ENCODE results near the gene ST6GALNAC6. TPM values are rescaled to one million over a fixed set of nuclear protein-coding genes. Genes with fewer than 3 reads are reported as not detected.

Gene ST6GALNAC6
- total RNA-seq, 1 donor from 2014 or later: 35.2 TPM

- no peak for ATAC-seq
- DNase-seq (ENCODE audit: low spot score): no peak
These were observed 34.8 kb upstream of the ST6GALNAC6 start for GRCh38 chr9:127934248-127934647.

DNA sequence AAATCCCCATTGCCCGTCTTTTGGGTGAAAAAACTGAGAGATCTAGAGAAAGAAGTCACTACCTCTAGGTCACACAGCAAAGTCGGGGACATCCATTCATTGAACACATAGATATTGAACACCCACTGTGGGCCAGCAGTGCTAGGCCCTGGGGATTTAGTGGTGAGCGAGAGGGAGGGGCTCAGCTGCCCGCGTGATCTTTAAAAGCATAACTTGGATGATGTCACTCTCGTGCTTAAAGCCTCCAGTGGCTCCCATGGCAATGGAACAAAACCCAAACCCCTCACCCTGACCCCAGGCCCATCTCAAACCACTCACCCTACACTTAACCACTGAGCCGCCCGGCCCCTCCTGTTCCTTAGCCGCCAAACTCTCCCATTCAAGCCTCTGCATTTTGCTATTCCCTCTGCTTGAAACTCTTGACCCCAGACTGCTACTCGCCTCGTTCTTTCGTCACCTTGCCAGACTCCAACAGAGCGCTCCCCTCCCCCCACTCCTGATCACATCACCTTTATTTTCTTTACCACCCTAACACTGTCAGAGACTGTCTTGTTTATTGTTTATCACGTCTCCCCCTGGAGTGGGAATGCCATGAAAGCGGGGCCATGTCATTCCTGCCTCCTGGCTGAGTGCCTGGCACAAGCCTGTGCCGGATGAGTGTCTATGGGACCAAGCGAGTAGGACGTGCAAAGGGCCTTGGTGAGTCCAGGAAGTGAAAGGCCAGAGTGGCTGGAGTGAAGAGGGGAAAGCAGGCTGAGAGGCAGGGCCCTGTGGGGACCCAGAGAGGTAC, 31.9 kb upstream of the ST6GALNAC6 start:
- ATAC-seq: peak; percentile 19
- DNase-seq (ENCODE audit: low spot score): no peak

GRCh38 chr9:127930231-127931091, 31.1 kb upstream of the ST6GALNAC6 start, which contains the start of gene PIP5KL1:
TSS of gene PIP5KL1 (minus strand) at chr9:127930777. CDS start at chr9:127930752, 25 bp downstream.
- ATAC-seq: peak; percentile 73
- DNase-seq (ENCODE audit: low spot score): no peak

DNA sequence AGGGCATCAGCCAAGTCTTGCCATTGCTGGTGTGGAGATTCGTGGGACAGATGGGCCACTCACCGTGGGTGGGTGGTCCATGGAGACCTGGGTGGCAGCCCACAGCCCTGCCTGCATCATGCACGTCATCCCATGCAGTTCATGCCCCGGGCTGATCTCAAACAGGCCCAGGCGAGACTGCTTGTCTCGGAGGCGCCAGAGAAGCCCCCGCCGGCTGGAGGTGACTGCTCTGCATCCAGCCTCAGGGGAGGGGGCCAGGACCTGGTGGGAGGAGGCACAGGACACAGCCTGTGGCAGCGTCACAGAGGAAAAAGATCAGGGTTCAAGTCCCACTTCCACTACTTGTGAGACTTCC, 30.2 kb upstream of the ST6GALNAC6 start:
- ATAC-seq (no peak), DNase-seq (ENCODE audit: low spot score) (no peak)

DNA sequence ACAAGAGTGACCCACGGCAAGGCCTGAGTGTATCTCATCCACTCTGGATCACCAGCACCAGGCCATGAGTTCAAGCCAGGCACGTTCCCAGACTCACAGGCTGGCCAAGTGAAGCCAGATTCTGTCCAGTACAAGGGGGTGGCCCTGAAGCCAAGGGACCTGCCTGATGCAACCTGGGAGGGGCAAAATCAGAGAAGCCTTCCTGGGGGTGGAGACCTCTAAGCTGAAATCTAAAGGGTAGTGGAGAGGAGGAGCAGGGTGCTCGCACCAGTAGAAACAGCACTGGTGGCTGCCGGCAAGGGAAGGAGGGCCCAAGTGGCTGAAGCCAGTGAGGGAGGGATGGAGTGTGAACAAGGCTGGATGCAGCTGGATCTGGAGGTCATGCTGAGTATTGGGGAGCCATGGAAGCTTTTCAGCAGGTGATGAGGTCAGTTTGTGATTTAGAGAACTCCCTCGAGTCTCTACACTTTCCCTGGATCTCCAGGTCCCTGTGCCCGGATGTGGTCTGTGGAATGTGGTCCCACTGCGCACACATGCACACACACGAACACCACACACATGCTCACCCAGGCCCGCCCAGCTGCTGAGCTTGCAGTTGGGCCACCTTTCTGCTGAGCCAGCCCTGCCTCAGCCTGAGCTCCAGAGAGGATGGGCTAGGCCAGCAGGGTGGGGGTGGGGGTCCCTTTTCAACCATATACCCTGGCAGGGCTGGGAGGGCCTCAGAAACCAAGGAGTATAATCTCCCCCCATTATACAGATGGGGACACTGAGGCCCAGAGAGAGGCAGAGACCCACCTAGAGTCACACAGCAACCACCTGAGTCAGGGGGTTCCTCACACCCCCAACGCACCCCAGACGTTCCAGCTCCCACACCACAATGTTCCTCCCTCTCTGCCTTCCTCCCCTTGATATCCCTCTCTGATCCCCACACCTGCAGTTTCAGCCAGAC, 29.5 kb upstream of the ST6GALNAC6 start:
- DNase-seq (ENCODE audit: low spot score) (no peak), ATAC-seq (no peak)

DNA sequence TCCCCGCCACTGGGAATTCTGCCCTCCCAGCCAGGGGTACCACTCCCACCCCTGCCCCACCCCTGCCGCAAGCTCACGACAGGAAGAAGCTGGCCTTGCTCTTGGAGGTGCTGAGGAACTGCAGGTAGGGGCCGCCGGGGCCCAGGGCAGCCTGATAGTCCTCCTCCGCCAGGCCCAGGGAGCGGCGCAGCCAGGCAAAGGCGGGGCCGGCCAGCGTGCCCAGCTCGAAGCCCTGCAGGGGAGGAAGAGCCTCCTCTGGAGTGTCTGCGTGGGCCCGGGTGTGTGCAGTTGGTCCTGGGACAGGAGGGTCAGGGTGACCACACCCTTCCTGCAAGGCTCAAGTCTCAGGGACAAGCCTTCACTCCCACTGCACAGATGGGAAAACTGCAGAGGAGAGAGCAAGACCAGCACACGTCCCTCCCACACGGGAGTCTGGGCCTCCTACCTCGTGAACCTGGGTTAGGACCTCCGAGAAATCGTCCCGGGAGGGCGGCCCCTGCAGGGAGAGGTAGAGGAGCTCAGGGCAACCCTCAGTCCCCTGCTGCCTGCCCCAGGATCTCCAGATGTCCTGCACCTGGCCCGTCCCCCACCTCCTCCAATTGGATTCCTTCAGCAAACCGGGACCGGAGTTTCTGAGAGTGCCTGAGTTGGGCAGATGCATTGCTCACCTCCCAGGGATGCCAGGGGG, 28.7 kb upstream of the ST6GALNAC6 start:
- no peak for DNase-seq (ENCODE audit: low spot score)
- peak; percentile 43 for ATAC-seq

DNA sequence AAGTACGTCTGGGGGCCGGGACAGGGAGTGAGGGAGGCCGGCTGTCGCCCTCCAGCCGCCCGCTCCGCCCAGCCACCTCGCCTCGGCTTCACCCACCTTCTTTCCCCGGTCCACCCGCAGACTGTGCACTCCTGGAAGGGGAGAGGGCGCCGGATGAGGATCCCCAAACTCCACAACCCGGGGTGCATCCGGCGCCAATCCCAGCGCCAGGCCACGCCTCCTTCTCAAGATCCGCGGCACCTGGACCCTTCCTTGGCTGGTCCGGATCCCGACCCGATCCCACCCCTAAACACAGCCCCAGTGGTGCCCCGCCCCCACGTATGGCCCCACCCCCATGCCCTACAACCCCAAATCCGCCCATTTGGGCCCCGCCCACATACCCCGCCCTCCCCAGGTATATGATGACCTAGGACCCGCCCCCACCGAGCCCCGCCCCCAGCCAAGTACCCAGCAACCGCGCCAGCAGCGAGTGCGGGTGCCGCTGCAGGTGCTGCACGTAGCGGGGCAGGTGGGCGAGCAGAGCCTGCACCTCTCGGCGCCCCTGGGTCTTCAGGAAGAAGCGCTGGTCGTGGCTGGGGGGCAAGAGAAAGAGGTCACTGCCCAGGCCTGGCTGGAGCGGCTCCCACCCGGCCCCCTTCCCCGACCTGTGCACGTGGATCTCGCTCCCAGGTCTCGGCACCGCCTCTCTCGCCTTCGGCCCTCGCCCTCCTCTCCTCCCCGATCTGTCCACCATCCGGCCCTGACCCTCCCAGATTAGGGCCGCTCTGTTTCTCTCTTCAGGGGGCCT, 28.0 kb upstream of the ST6GALNAC6 start:
- peak; percentile 6 for ATAC-seq
- DNase-seq (ENCODE audit: low spot score): no peak

GRCh38 chr9:127926906-127927200, 27.4 kb upstream of the ST6GALNAC6 start:
- DNase-seq (ENCODE audit: low spot score) (no peak), ATAC-seq (no peak)

DNA sequence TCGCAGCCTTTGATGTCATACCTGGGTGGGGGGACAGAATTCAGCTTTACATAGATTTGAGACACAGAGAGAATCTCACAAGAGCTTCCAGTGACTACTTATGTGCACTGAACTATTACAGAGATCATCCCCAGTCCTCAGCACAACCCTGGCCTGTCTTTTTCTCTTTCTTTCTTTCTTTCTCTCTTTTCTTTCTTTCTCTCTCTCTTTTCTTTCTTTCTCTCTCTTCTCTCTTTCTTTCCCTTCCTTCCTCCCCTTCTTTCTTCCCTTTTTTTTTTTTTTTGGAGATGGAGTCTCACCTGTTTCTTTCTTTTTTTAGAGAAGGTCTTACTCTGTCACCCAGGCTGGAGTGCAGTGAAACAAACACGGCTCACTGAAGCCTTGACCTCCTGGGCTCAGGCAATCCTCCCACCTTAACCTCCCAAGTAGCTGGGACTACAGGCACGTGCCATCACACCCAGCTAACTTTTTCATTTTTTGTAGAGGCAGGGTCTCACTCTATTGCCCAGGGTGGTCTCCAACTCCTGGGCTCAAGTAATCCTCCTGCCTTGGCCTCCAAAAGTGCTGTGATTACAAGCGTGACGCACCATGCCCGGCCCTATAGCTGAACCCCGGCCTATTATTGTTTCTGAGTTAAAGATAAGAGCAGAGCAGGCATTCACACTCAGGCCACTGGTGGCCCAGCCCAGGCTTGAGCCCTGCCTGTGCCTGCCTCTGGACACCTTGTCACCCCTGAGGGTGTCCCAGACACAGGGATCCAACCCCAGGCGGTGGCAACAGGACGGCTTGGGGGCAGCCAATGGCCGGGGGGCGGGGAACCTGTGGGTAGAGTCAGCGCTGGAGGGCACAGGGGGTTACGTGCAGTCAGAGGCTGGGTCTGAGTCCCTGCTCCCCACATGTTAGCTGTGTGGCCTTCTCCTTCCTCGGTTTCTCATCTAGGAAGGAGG, 26.8 kb upstream of the ST6GALNAC6 start:
- no peak for DNase-seq (ENCODE audit: low spot score)

GRCh38 chr9:127924736-127925444, 25.5 kb upstream of the ST6GALNAC6 start:
- no peak for DNase-seq (ENCODE audit: low spot score)
- no peak for ATAC-seq

More for the DNA sequence above, 26.8 kb upstream of the ST6GALNAC6 start:
- no peak for ATAC-seq

GRCh38 chr9:127923771-127924170, 24.4 kb upstream of the ST6GALNAC6 start:
- no peak for ATAC-seq
- DNase-seq (ENCODE audit: low spot score): no peak

GRCh38 chr9:127923046-127923445, 23.6 kb upstream of the ST6GALNAC6 start:
- no peak for DNase-seq (ENCODE audit: low spot score)
- ATAC-seq: no peak

- ATAC-seq: peak; percentile 65
- DNase-seq (ENCODE audit: low spot score): peak; percentile 76
These were observed 22.2 kb upstream of the ST6GALNAC6 start for GRCh38 chr9:127921557-127922120.

GRCh38 chr9:127920794-127921193, 21.4 kb upstream of the ST6GALNAC6 start:
- ATAC-seq (no peak), DNase-seq (ENCODE audit: low spot score) (no peak)

DNA sequence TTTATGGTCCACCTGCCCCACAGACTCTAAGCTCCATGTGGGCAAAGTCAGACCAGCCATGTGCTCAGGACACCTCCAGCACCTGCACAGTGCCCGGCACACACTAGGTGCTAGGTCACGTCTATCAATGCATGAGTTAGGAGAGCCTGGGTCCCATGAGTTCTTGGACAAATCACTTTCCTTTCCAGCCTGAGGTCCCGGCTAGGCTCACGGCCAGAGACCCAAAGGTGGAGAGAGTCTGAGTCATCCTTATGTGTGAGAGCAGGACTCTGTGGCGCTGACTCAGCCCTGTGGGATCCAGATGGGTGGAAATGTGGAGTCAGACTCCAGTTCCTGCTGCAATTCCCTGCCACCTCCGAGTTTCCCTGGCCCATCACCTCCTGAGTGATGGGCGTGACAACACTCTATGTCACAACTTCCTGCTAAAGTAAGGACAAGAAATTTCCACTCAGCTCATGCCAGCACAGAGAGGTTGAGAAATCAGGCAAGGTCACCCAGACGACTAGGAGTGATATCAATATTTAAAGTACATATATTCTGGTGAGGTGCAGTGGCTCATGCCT, 19.9 kb upstream of the ST6GALNAC6 start:
- ATAC-seq (peak; percentile 13), DNase-seq (ENCODE audit: low spot score) (peak; percentile 69)

DNA sequence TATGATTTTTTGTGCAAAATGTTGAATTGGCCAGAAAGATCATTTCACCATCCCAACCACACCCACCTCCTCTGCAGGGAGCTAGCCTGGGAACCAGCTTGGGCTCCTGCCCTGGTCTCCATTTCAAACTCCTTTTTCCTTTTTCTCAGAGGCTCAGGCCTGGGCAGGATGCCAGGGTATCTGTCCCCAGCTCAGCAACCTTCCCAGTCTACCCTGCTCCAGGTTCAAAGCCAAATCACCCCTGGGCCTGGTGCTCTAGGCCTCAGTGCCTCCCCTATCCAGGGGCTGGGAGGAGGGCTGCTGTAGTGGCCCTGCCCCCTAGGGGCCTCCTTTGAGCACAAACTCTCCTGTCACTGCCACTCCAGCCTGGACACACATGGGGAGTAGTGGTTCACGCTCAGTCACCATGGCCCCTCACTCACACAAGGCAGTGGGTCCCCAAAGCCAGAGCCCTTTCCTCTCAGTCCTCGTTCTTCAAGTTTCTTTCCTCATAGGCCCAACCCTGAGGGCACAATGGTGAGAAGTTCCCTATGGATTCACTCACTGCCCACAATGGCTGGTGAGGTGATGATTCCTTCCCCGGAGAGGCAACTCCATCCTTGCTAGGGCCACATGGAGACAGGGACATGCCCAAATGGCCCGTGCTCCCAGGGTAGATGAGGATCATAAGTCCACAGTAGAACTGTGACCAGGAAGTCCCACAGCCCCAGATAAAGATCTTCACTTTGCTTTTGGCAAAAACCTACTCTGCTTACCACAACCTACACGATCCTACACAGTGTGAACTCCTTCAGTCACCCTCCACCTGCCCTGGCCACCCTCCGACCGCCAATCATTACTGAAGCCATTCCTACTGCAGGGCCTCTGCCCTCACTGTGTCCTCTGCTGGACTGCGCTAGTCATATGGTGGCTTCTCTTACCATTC, 19.0 kb upstream of the ST6GALNAC6 start:
- DNase-seq (ENCODE audit: low spot score) (no peak), ATAC-seq (no peak)
